ENCODE results near the gene RENBP.

DNA sequence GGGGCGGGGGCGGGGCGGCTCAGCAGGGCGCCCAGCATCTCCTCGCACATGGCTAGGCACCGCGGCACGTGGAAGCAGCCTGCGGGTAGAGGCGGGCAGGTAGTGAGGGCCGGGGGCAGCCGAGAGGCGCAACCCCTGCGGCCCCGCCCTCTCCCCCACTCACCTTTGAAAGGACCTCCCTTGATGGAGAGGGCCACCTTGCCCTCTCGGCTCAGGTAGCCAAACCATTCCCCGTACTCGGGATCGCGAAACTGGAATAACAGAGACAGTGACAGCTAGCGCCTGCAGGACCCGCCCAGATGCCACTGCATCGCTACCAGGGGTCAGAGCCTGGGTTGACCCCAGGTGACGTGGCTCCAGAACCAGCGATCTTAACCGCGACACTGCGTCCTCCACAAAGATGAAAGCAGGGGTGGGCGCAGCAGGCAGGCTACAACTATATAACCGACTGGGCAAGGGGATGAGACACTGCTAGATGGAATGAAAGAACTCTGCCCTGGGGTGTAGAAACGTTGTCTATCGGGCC, 9.1 kb downstream of the RENBP start:
- TF ChIP-seq, protein P1, sequence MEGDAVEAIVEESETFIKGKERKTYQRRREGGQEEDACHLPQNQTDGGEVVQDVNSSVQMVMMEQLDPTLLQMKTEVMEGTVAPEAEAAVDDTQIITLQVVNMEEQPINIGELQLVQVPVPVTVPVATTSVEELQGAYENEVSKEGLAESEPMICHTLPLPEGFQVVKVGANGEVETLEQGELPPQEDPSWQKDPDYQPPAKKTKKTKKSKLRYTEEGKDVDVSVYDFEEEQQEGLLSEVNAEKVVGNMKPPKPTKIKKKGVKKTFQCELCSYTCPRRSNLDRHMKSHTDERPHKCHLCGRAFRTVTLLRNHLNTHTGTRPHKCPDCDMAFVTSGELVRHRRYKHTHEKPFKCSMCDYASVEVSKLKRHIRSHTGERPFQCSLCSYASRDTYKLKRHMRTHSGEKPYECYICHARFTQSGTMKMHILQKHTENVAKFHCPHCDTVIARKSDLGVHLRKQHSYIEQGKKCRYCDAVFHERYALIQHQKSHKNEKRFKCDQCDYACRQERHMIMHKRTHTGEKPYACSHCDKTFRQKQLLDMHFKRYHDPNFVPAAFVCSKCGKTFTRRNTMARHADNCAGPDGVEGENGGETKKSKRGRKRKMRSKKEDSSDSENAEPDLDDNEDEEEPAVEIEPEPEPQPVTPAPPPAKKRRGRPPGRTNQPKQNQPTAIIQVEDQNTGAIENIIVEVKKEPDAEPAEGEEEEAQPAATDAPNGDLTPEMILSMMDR (IDR thresholded peaks at IDR 0.05) = no peak
- TF ChIP-seq POLR2A (IDR thresholded peaks at IDR 0.05) = no peak
